HL-60 (cell line): Measurements from ENCODE around the gene TMEM208.

Source experiments
- DNase-seq, 2 experiments: peaks; one replicate each; pipeline ENCODE4 v3.0.0-alpha.2; 2010 to 2020; ENCODE audit warnings: low read depth in 1 of 2, low spot score in 1 of 2
- H3K27ac ChIP-seq: fragments of 250-450 bp; sonication (Bioruptor Pico); replicated peaks from 2 replicates; pipeline ENCODE4 v1.5.1; 2020; ENCODE audit warnings: mild to moderate bottlenecking, moderate library complexity
- H3K27me3 ChIP-seq: fragments of 250-450 bp; sonication (Bioruptor Pico); 2 replicates; pipeline ENCODE4 v1.5.1; 2021; ENCODE audit warnings: mild to moderate bottlenecking, moderate library complexity; ENCODE audit not compliant: insufficient read depth, poor library complexity, severe bottlenecking
- H3K4me3 ChIP-seq: replicated peaks from 2 replicates; pipeline ENCODE4 v1.5.1; 2011; ENCODE audit warnings: mild to moderate bottlenecking, control low read depth, low read length; ENCODE audit not compliant: insufficient read depth
- GABPA ChIP-seq: IDR thresholded peaks from 2 replicates; pipeline ENCODE4 v1.6.1; 2012; ENCODE audit warnings: low read depth
- POLR2AphosphoS5 ChIP-seq: IDR thresholded peaks from 2 replicates; pipeline ENCODE4 v1.6.1; 2012; ENCODE audit warnings: low read depth
- SPI1 ChIP-seq: IDR thresholded peaks from 2 replicates; pipeline ENCODE4 v1.6.1; 2012; ENCODE audit warnings: low read depth, mild to moderate bottlenecking, borderline replicate concordance
- TF ChIP-seq, protein P1 (sequence below): IDR thresholded peaks from 2 replicates; pipeline ENCODE4 v1.6.1; 2012; ENCODE audit warnings: low read depth; ENCODE audit not compliant: insufficient replicate concordance
- TF ChIP-seq, protein P2 (sequence below): IDR thresholded peaks from one replicate; pipeline ENCODE4 v1.5.1; 2011; ENCODE audit warnings: low read length, control low read depth, inconsistent platforms; ENCODE audit not compliant: insufficient read depth

Gene TMEM208

DNA sequence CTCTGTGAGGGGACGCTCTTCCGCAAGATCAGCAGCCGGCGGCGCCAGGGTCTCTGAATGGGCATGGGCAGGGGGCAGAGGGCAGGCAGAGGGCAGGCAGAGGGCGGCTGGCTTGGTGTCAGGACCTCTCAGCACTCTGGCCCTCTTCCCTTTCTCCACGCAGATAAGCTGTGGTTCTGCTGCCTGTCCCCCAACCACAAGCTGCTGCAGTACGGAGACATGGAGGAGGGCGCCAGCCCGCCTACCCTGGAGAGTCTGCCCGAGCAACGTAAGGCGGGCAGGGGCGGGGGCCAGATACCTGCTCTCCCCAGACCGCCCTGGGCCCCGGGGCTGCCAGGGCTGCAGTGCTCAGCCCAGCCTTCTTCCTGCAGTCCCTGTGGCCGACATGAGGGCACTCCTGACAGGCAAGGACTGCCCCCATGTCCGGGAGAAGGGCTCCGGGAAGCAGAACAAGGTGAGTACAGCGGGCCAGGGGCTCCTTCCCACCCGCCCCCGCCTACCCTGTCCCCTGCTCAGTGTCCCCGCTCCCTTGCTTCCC lies 23.9 kb upstream of the TMEM208 start:
- Histone ChIP-seq H3K27ac (no peak overlapping the region), H3K27me3 (no peaks in the 10 kb centered on the region), H3K4me3 (no peak overlapping the region)
- no peak for DNase-seq
- TF ChIP-seq, protein P1, sequence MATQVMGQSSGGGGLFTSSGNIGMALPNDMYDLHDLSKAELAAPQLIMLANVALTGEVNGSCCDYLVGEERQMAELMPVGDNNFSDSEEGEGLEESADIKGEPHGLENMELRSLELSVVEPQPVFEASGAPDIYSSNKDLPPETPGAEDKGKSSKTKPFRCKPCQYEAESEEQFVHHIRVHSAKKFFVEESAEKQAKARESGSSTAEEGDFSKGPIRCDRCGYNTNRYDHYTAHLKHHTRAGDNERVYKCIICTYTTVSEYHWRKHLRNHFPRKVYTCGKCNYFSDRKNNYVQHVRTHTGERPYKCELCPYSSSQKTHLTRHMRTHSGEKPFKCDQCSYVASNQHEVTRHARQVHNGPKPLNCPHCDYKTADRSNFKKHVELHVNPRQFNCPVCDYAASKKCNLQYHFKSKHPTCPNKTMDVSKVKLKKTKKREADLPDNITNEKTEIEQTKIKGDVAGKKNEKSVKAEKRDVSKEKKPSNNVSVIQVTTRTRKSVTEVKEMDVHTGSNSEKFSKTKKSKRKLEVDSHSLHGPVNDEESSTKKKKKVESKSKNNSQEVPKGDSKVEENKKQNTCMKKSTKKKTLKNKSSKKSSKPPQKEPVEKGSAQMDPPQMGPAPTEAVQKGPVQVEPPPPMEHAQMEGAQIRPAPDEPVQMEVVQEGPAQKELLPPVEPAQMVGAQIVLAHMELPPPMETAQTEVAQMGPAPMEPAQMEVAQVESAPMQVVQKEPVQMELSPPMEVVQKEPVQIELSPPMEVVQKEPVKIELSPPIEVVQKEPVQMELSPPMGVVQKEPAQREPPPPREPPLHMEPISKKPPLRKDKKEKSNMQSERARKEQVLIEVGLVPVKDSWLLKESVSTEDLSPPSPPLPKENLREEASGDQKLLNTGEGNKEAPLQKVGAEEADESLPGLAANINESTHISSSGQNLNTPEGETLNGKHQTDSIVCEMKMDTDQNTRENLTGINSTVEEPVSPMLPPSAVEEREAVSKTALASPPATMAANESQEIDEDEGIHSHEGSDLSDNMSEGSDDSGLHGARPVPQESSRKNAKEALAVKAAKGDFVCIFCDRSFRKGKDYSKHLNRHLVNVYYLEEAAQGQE, result no peak
- TF ChIP-seq POLR2AphosphoS5 (no peak), SPI1 (no peak), GABPA (no peak)
- TF ChIP-seq, protein P2, sequence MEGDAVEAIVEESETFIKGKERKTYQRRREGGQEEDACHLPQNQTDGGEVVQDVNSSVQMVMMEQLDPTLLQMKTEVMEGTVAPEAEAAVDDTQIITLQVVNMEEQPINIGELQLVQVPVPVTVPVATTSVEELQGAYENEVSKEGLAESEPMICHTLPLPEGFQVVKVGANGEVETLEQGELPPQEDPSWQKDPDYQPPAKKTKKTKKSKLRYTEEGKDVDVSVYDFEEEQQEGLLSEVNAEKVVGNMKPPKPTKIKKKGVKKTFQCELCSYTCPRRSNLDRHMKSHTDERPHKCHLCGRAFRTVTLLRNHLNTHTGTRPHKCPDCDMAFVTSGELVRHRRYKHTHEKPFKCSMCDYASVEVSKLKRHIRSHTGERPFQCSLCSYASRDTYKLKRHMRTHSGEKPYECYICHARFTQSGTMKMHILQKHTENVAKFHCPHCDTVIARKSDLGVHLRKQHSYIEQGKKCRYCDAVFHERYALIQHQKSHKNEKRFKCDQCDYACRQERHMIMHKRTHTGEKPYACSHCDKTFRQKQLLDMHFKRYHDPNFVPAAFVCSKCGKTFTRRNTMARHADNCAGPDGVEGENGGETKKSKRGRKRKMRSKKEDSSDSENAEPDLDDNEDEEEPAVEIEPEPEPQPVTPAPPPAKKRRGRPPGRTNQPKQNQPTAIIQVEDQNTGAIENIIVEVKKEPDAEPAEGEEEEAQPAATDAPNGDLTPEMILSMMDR, result no peak

DNA sequence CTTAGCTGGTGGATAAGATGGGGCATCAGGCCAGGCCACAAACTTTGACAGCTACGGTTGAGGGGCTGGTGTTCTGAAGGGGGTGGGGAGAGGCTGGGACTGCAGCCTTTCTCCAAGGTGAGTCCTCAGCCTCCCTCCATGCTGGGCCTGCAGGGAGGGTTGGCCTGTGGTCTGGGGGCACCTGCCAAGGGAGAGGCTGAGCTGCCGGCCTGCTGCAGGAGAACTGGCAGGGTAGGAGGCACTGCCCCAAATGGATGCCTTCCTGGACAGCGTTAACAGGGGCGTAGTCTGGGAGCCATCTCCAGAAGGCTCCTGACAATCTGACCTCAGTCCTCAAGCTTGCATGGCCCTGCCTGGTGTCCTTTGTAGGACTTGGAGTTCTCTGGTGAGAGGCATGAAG lies 22.9 kb upstream of the TMEM208 start:
- Histone ChIP-seq H3K27me3 (no peaks in the 10 kb centered on the region), H3K27ac (no peak overlapping the region), H3K4me3 (no peak overlapping the region)
- DNase-seq, result no peak
- TF ChIP-seq POLR2AphosphoS5 (no peak), GABPA (no peak)
- TF ChIP-seq, protein P1, result no peak

- TF ChIP-seq POLR2AphosphoS5 (no peak), SPI1 (no peak), GABPA (no peak)
- TF ChIP-seq, protein P2, result no peak
- TF ChIP-seq, protein P1, result no peak
- DNase-seq, result no peak
- no peak overlapping the region for H3K27ac ChIP-seq
Observed at GRCh38 chr16:67206129-67206837, 20.6 kb upstream of the TMEM208 start.

More at GRCh38 chr16:67206129-67206837, 20.6 kb upstream of the TMEM208 start:
- Histone ChIP-seq H3K4me3 (no peak overlapping the region), H3K27me3 (no peaks in the 10 kb centered on the region)
